IMR-90 (cell line): Measurements from ENCODE around the gene DPF3. TPM values are rescaled to one million over a fixed set of nuclear protein-coding genes. Genes with fewer than 3 reads are reported as not detected.

Source experiments
- ATAC-seq: fragments of 200-7000 bp; cut with Tn5 transposase; 2 replicates; pipeline ENCODE4 v1.9.1; 2020; ENCODE audit warnings: low read depth, mild to moderate bottlenecking, moderate library complexity
- BruUV-seq: library from RNA; stranded (reverse); fragments of 400-500 nt; replicated peaks from 2 replicates; lab custom pipeline; 2021; lab: Mats Ljungman, UMichigan
- CTCF ChIA-PET: fragments of 300-600 bp; formaldehyde crosslinking; extraction: SDS; loops from one replicate; lab custom pipeline; 2021; ENCODE audit warnings: antibody characterized with exemption; lab: Yijun Ruan, JAX
- POLR2A ChIA-PET: fragments of 300-600 bp; sonication (Branson Sonifier 250); formaldehyde crosslinking; loops from one replicate; lab custom pipeline; 2022; ENCODE audit warnings: antibody characterized with exemption; ENCODE audit not compliant: unreplicated experiment; lab: Charles Lee
- DNase-seq: peaks from one replicate; pipeline ENCODE4 v3.0.0; 2013
- H2AFZ ChIP-seq: replicated peaks from 2 replicates; pipeline ENCODE3; 2013; ENCODE audit warnings: low read length, mild to moderate bottlenecking; ENCODE audit not compliant: poor library complexity
- H2AK5ac ChIP-seq: 2 replicates; pipeline ENCODE4 v1.6.1; 2013; ENCODE audit warnings: low read depth, low read length, inconsistent platforms
- H2AK9ac ChIP-seq: replicated peaks from 2 replicates; pipeline ENCODE3; 2013; ENCODE audit warnings: mild to moderate bottlenecking, low read depth, low read length, moderate library complexity; ENCODE audit not compliant: poor library complexity
- H2BK120ac ChIP-seq: 2 replicates; pipeline ENCODE4 v1.6.1; 2013; ENCODE audit warnings: low read depth, low read length, inconsistent platforms
- H2BK15ac ChIP-seq: 3 replicates; pipeline ENCODE4 v1.6.1; 2013; ENCODE audit warnings: low read depth, low read length, inconsistent platforms
- H2BK20ac ChIP-seq: 2 replicates; pipeline ENCODE4 v1.6.1; 2013; ENCODE audit warnings: low read depth, mild to moderate bottlenecking, inconsistent platforms, low read length, moderate library complexity
- H2BK5ac ChIP-seq: 2 replicates; pipeline ENCODE4 v1.6.1; 2013; ENCODE audit warnings: mild to moderate bottlenecking, low read depth, low read length, inconsistent platforms; ENCODE audit not compliant: poor library complexity, severe bottlenecking
- H3K14ac ChIP-seq: replicated peaks from 2 replicates; pipeline ENCODE4 v1.6.1; 2013; ENCODE audit warnings: low read depth, low read length, inconsistent platforms
- H3K18ac ChIP-seq: 2 replicates; pipeline ENCODE4 v1.6.1; 2013; ENCODE audit warnings: low read depth, low read length, control low read depth
- H3K23ac ChIP-seq: 2 replicates; pipeline ENCODE4 v1.6.1; 2013; ENCODE audit warnings: low read depth, low read length, inconsistent platforms
- H3K27ac ChIP-seq: 2 replicates; pipeline ENCODE4 v1.5.1; 2013; ENCODE audit warnings: mild to moderate bottlenecking, control low read depth, low read length; ENCODE audit not compliant: insufficient read depth
- H3K27me3 ChIP-seq: 2 replicates; pipeline ENCODE4 v1.6.1; 2013; ENCODE audit warnings: low read length; ENCODE audit not compliant: control insufficient read depth, insufficient read depth
- H3K36me3 ChIP-seq: 2 replicates; pipeline ENCODE4 v1.6.1; 2013; ENCODE audit warnings: low read length, mixed read lengths; ENCODE audit not compliant: control insufficient read depth, insufficient read depth
- H3K4ac ChIP-seq: 2 replicates; pipeline ENCODE4 v1.6.1; 2013; ENCODE audit warnings: low read depth, low read length, inconsistent platforms
- H3K4me1 ChIP-seq: 2 replicates; pipeline ENCODE4 v1.6.1; 2013; ENCODE audit warnings: low read length, mixed read lengths; ENCODE audit not compliant: control insufficient read depth, insufficient read depth
- H3K4me2 ChIP-seq: 2 replicates; pipeline ENCODE4 v1.6.1; 2013; ENCODE audit warnings: low read depth, mild to moderate bottlenecking, control low read depth, low read length, moderate library complexity
- H3K4me3 ChIP-seq: 2 replicates; pipeline ENCODE4 v1.5.1; 2013; ENCODE audit warnings: low read depth, mild to moderate bottlenecking, control low read depth, low read length, moderate library complexity; ENCODE audit not compliant: insufficient read depth
- H3K56ac ChIP-seq: 2 replicates; pipeline ENCODE4 v1.6.1; 2013; ENCODE audit warnings: low read length, inconsistent platforms; ENCODE audit not compliant: insufficient read depth; ENCODE audit errors: extremely low read depth
- H3K79me1 ChIP-seq, 2 experiments: 2 replicates each; pipeline ENCODE4 v1.6.1; 2013; ENCODE audit warnings: low read length in 2 of 2, inconsistent platforms in 1 of 2, low read depth in 1 of 2
- H3K9ac ChIP-seq: 2 replicates; pipeline ENCODE4 v1.6.1; 2013; ENCODE audit warnings: low read depth, low read length, control low read depth
- H3K9me1 ChIP-seq: 2 replicates; pipeline ENCODE4 v1.6.1; 2013; ENCODE audit warnings: low read length, inconsistent platforms; ENCODE audit not compliant: insufficient read depth
- H3K9me3 ChIP-seq: 2 replicates; pipeline ENCODE4 v1.6.1; 2013; ENCODE audit warnings: low read length; ENCODE audit not compliant: control insufficient read depth, insufficient read depth
- H4K20me1 ChIP-seq: 2 replicates; pipeline ENCODE4 v1.6.1; 2013; ENCODE audit warnings: low read length, inconsistent platforms; ENCODE audit not compliant: insufficient read depth
- H4K5ac ChIP-seq: 2 replicates; pipeline ENCODE4 v1.6.1; 2013; ENCODE audit warnings: mild to moderate bottlenecking, low read depth, low read length, control low read depth
- H4K8ac ChIP-seq, 2 experiments: 2 replicates each; pipeline ENCODE4 v1.6.1; 2013; ENCODE audit warnings: low read depth in 2 of 2, low read length in 2 of 2, control low read depth in 1 of 2, inconsistent platforms in 1 of 2
- H4K91ac ChIP-seq: 2 replicates; pipeline ENCODE4 v1.6.1; 2013; ENCODE audit warnings: low read depth, low read length, inconsistent platforms; ENCODE audit not compliant: insufficient read depth
- BHLHE40 ChIP-seq: fragments of 150-350 bp; IDR thresholded peaks from 2 replicates; pipeline ENCODE4 v1.6.1; 2016; ENCODE audit warnings: mild to moderate bottlenecking, low read depth, low read length
- CEBPB ChIP-seq: IDR thresholded peaks from 2 replicates; pipeline ENCODE4 v1.6.1; 2012; ENCODE audit warnings: low read depth, low read length, improper control_type of control experiment
- CHD1 ChIP-seq: IDR thresholded peaks from 2 replicates; pipeline ENCODE4 v1.6.1; 2012; ENCODE audit warnings: low read depth, low read length, improper control_type of control experiment
- FOS ChIP-seq: fragments of 150-350 bp; IDR thresholded peaks from 2 replicates; pipeline ENCODE4 v1.6.1; 2016; ENCODE audit warnings: low read depth, low read length
- MAFK ChIP-seq: IDR thresholded peaks from 2 replicates; pipeline ENCODE4 v1.6.1; 2012; ENCODE audit warnings: low read depth, low read length, improper control_type of control experiment
- MAZ ChIP-seq: IDR thresholded peaks from 2 replicates; pipeline ENCODE4 v1.6.1; 2012; ENCODE audit warnings: low read depth, mild to moderate bottlenecking, low read length, improper control_type of control experiment, moderate library complexity, borderline replicate concordance
- MXI1 ChIP-seq: IDR thresholded peaks from 2 replicates; pipeline ENCODE4 v1.6.1; 2012; ENCODE audit warnings: low read depth, mild to moderate bottlenecking, low read length, moderate library complexity, borderline replicate concordance
- NFE2L2 ChIP-seq: fragments of 150-350 bp; IDR thresholded peaks from 2 replicates; pipeline ENCODE4 v1.6.1; 2016; ENCODE audit warnings: low read depth, mild to moderate bottlenecking, low read length
- RAD21 ChIP-seq: IDR thresholded peaks from 2 replicates; pipeline ENCODE4 v1.6.1; 2012; ENCODE audit warnings: low read length, improper control_type of control experiment
- RCOR1 ChIP-seq: IDR thresholded peaks from 2 replicates; pipeline ENCODE4 v1.6.1; 2012; ENCODE audit warnings: mild to moderate bottlenecking, low read length, improper control_type of control experiment; ENCODE audit not compliant: insufficient replicate concordance
- RFX5 ChIP-seq: IDR thresholded peaks from 2 replicates; pipeline ENCODE4 v1.8.0; 2012; ENCODE audit warnings: low read depth, mild to moderate bottlenecking, low read length, moderate library complexity
- WGBS, 2 experiments: methylation state at CpG; one replicate each; pipeline versions ENCODE4 v1.1.5 to v1.1.7; 2013; ENCODE audit warnings: missing lambda C conversion rate in 2 of 2; ENCODE audit not compliant: insufficient read length in 1 of 2; ENCODE audit errors: extremely low coverage in 2 of 2; 5-methylcytosine and 5-hydroxymethylcytosine counted together
- dilution Hi-C: fragments of 300-500 bp; cut with HindIII; formaldehyde crosslinking; loops from one replicate; pipeline ENCODE4 v1.14.3; 2018; ENCODE audit warnings: low sequenced_read_pairs; ENCODE audit not compliant: unreplicated experiment
- in situ Hi-C: fragments of 300-500 bp; cut with MboI; formaldehyde crosslinking; loops from 3 replicates; pipeline ENCODE4 v1.14.3; 2019; ENCODE audit warnings: low sequenced_read_pairs, inconsistent platforms, mixed read lengths
- intact Hi-C: fragments of 100-400 bp; cut with micrococcal nuclease; formaldehyde crosslinking; loops from 2 replicates; pipeline ENCODE4 v1.10.0; 2022
- polyA plus RNA-seq, 3 experiments: library from polyadenylated mRNA; depleted of rRNA; stranded (reverse); fragments of >200 nt; gene quantifications; 2 replicates each; pipeline ENCODE4 v1.2.3, GENCODE V29; 2012; ENCODE audit warnings: low replicate concordance in 1 of 3
- total RNA-seq: library from RNA; depleted of rRNA; stranded (reverse); fragments of >200 nt; gene quantifications from 2 replicates; pipeline ENCODE4 v1.2.3, GENCODE V29; 2012
- TF ChIP-seq, protein P1 (sequence below): fragments of 150-350 bp; IDR thresholded peaks from 2 replicates; pipeline ENCODE4 v1.6.1; 2017; ENCODE audit warnings: mild to moderate bottlenecking, antibody characterized with exemption, low read length, low read depth
- TF ChIP-seq, protein P2 (sequence below): conservative IDR thresholded peaks from 2 replicates; pipeline ENCODE4 v1.5.1; 2012; ENCODE audit warnings: mild to moderate bottlenecking, low read depth, low read length, improper control_type of control experiment
- TF ChIP-seq, protein P3 (sequence below): fragments of 150-350 bp; IDR thresholded peaks from 2 replicates; pipeline ENCODE4 v1.6.1; 2016; ENCODE audit warnings: low read depth, mild to moderate bottlenecking, low read length, moderate library complexity, borderline replicate concordance

Gene DPF3
- total and polyA plus RNA-seq, 2 of the 4 experiments (the other 2 are of a cell fraction) = 30.5 to 32.8 TPM

DNA sequence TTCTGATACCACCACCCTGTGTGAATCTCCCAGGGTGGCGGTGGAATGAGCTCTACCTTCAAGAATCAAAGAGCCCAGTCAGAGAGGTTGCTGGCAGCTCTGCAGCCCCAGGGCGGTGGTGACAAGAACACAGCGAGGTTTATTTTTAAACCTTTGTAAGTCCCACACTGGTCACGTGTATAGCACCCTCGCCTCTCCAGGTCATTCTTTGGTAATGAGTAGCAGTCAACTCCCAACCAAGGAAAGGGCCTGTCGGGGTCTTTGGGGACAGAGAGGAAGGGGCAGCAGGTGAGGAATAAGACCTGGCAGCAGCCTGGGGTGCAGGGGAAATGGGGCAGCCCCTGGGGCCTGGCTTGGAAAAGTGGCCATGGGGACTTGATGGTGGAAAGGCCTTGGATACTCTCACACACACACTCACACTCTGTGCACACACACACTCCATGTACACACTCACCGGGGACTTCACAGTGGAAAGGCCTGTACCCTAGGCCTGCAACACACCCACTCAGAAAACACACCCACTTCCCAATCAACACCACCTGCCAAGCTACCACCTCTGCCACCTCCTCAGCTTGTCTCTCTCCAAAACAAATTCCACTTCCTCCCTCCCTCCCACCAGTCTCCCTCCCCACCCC lies 178.6 kb downstream of the DPF3 start:
- H2AK9ac ChIP-seq = peak overlapping the region; percentile 26
- dilution Hi-C loops = no loop called here
- no peak overlapping the region for H3K23ac ChIP-seq
- H2AK5ac ChIP-seq = peak overlapping the region; percentile 44; the same call in 1 of the 2 replicates
- no peaks in the 10 kb centered on the region for H4K20me1 ChIP-seq
- ATAC-seq (no peak), DNase-seq (no peak)
- no peak overlapping the region for H3K9ac ChIP-seq
- POLR2A ChIA-PET = no interaction called here
- no peak overlapping the region for H2BK5ac ChIP-seq
- H3K14ac ChIP-seq = 0 out of 2 replicates have a peak overlapping the region, but pooled peaks have one; percentile 4
- BruUV-seq = no TSS peak
- H3K18ac ChIP-seq = no peak overlapping the region
- H3K79me1 ChIP-seq = peaks cover 4 to 18% of the 10 kb centered on the region in 2 experiments; a peak in 2 of 4 replicates
- CTCF ChIA-PET = no interaction called here
- peak overlapping the region; percentile 34; the same call in 1 of the 2 replicates for H2BK120ac ChIP-seq
- peaks cover 13% of the 10 kb centered on the region; the same call in 1 of the 2 replicates for H3K36me3 ChIP-seq
- H3K4ac ChIP-seq = peak overlapping the region; percentile 20; the same call in 1 of the 2 replicates
- H3K27ac ChIP-seq = no peak overlapping the region
- no peak overlapping the region for H3K56ac ChIP-seq
- no peak overlapping the region for H3K4me2 ChIP-seq
- H3K27me3 ChIP-seq = no peaks in the 10 kb centered on the region
- no peak overlapping the region for H2BK15ac ChIP-seq
- intact Hi-C loops = no loop called here
- H3K9me3 ChIP-seq = no peaks in the 10 kb centered on the region
- H3K4me1 ChIP-seq = peaks cover 14% of the 10 kb centered on the region
- H2BK20ac ChIP-seq = no peak overlapping the region
- in situ Hi-C loops = no loop called here
- WGBS, 2 experiments = 67% methylated on average over 1 of the region's 7 CpGs; no CpG with 5 or more reads in 1 of the 2 experiments
- peak overlapping the region; percentile 11; the same call in 1 of the 2 replicates for H4K91ac ChIP-seq
- H3K4me3 ChIP-seq = no peak overlapping the region
- H4K5ac ChIP-seq = 0 out of 2 replicates have a peak overlapping the region, but pooled peaks have one; percentile 23
- peak overlapping the region; percentile 14 for H2AFZ ChIP-seq
- H3K9me1 ChIP-seq = peaks cover 18% of the 10 kb centered on the region; the same call in 1 of the 2 replicates
- no peak overlapping the region; a peak in 1 of 4 replicates for H4K8ac ChIP-seq
- TF ChIP-seq RAD21 (no peak), NFE2L2 (no peak), RFX5 (no peak), BHLHE40 (no peak), MAZ (no peak), FOS (no peak), MXI1 (no peak), MAFK (no peak), CEBPB (no peak), CHD1 (no peak), RCOR1 (no peak)
- TF ChIP-seq, protein P1, sequence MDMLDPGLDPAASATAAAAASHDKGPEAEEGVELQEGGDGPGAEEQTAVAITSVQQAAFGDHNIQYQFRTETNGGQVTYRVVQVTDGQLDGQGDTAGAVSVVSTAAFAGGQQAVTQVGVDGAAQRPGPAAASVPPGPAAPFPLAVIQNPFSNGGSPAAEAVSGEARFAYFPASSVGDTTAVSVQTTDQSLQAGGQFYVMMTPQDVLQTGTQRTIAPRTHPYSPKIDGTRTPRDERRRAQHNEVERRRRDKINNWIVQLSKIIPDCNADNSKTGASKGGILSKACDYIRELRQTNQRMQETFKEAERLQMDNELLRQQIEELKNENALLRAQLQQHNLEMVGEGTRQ = no peak
- TF ChIP-seq, protein P2, sequence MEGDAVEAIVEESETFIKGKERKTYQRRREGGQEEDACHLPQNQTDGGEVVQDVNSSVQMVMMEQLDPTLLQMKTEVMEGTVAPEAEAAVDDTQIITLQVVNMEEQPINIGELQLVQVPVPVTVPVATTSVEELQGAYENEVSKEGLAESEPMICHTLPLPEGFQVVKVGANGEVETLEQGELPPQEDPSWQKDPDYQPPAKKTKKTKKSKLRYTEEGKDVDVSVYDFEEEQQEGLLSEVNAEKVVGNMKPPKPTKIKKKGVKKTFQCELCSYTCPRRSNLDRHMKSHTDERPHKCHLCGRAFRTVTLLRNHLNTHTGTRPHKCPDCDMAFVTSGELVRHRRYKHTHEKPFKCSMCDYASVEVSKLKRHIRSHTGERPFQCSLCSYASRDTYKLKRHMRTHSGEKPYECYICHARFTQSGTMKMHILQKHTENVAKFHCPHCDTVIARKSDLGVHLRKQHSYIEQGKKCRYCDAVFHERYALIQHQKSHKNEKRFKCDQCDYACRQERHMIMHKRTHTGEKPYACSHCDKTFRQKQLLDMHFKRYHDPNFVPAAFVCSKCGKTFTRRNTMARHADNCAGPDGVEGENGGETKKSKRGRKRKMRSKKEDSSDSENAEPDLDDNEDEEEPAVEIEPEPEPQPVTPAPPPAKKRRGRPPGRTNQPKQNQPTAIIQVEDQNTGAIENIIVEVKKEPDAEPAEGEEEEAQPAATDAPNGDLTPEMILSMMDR = no peak
- TF ChIP-seq, protein P3, sequence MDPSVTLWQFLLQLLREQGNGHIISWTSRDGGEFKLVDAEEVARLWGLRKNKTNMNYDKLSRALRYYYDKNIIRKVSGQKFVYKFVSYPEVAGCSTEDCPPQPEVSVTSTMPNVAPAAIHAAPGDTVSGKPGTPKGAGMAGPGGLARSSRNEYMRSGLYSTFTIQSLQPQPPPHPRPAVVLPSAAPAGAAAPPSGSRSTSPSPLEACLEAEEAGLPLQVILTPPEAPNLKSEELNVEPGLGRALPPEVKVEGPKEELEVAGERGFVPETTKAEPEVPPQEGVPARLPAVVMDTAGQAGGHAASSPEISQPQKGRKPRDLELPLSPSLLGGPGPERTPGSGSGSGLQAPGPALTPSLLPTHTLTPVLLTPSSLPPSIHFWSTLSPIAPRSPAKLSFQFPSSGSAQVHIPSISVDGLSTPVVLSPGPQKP = no peak
